KMS-11 (cell line): ENCODE results near the gene FRMD4A.
"Not testable (repeated sequence)": the region's sequence is repeated elsewhere in the genome, so short reads cannot be mapped to it uniquely, and the experiment has no call there.

Experiments used
- H2AFZ ChIP-seq: fragments of 200-600 bp; sonication (generic); 2 replicates; pipeline ENCODE4 v1.6.1; 2016; ENCODE audit warnings: antibody characterized with exemption, mixed run types, low read depth
- H3K27ac ChIP-seq: fragments of 200-600 bp; sonication (generic); 2 replicates; pipeline ENCODE4 v1.6.1; 2016; ENCODE audit warnings: mild to moderate bottlenecking, mixed run types
- H3K27me3 ChIP-seq: fragments of 200-600 bp; sonication (generic); 2 replicates; pipeline ENCODE4 v1.6.1; 2017; ENCODE audit warnings: mild to moderate bottlenecking, low read depth, mixed run types, moderate library complexity; ENCODE audit not compliant: insufficient read depth
- H3K36me3 ChIP-seq: fragments of 200-600 bp; sonication (generic); 2 replicates; pipeline ENCODE4 v1.6.1; 2017; ENCODE audit warnings: mild to moderate bottlenecking, mixed run types; ENCODE audit not compliant: insufficient read depth
- H3K4me1 ChIP-seq: fragments of 200-600 bp; sonication (generic); 2 replicates; pipeline ENCODE4 v1.6.1; 2016; ENCODE audit warnings: mild to moderate bottlenecking, low read depth, mixed run types; ENCODE audit not compliant: poor library complexity, severe bottlenecking
- H3K4me2 ChIP-seq: fragments of 200-600 bp; sonication (generic); 2 replicates; pipeline ENCODE4 v1.7.0; 2016; ENCODE audit warnings: mild to moderate bottlenecking, mixed run types
- H3K4me3 ChIP-seq: fragments of 200-600 bp; sonication (generic); IDR thresholded peaks from 2 replicates; pipeline ENCODE4 v1.6.1; 2017; ENCODE audit warnings: low read depth, low read length, mixed read lengths; ENCODE audit not compliant: insufficient read depth
- H3K79me2 ChIP-seq: fragments of 200-600 bp; sonication (generic); 2 replicates; pipeline ENCODE4 v1.6.1; 2016; ENCODE audit warnings: low read depth, mixed run types; ENCODE audit not compliant: insufficient read depth
- H3K9ac ChIP-seq: fragments of 200-600 bp; sonication (generic); 2 replicates; pipeline ENCODE4 v1.6.1; 2016; ENCODE audit warnings: mild to moderate bottlenecking, mixed run types
- H4K20me1 ChIP-seq: fragments of 200-600 bp; sonication (generic); 2 replicates; pipeline ENCODE4 v1.6.1; 2016; ENCODE audit warnings: mild to moderate bottlenecking, mixed run types; ENCODE audit not compliant: insufficient read depth
- CTCF ChIP-seq: fragments of 200-600 bp; sonication (generic); conservative IDR thresholded peaks from 2 replicates; pipeline ENCODE4 v1.6.1; 2017; ENCODE audit warnings: low read depth, mild to moderate bottlenecking, antibody characterized with exemption, low read length, moderate library complexity, mixed read lengths

Gene FRMD4A

GRCh38 chr10:13787015-13787421 is 543.7 kb downstream of the FRMD4A start:
- Histone ChIP-seq H3K79me2 (no peaks in the 10 kb centered on the region), H3K27ac (no peak overlapping the region), H3K4me1 (no peaks in the 10 kb centered on the region), H3K4me2 (no peak overlapping the region), H3K4me3 (no peak overlapping the region), H2AFZ (no peak overlapping the region), H3K9ac (no peak overlapping the region), H3K36me3 (no peaks in the 10 kb centered on the region), H4K20me1 (no peaks in the 10 kb centered on the region), H3K27me3 (no peaks in the 10 kb centered on the region)
- no peak for TF ChIP-seq CTCF

GRCh38 chr10:13784067-13784466 is 546.7 kb downstream of the FRMD4A start:
- H4K20me1 ChIP-seq: no peaks in the 10 kb centered on the region
- H3K27ac ChIP-seq: no peak overlapping the region
- H3K27me3 ChIP-seq: no peaks in the 10 kb centered on the region
- no peaks in the 10 kb centered on the region for H3K4me1 ChIP-seq
- no peaks in the 10 kb centered on the region for H3K79me2 ChIP-seq
- no peak; the same call in 1 of the 2 replicates for TF ChIP-seq CTCF
- H3K9ac ChIP-seq: no peak overlapping the region
- no peak overlapping the region for H2AFZ ChIP-seq
- H3K4me3 ChIP-seq: no peak overlapping the region
- H3K4me2 ChIP-seq: no peak overlapping the region
- no peaks in the 10 kb centered on the region for H3K36me3 ChIP-seq

- H3K4me1 ChIP-seq: no peaks in the 10 kb centered on the region
- no peaks in the 10 kb centered on the region for H3K36me3 ChIP-seq
- H4K20me1 ChIP-seq: no peaks in the 10 kb centered on the region
- TF ChIP-seq CTCF: no peak
- no peak overlapping the region for H3K4me2 ChIP-seq
- no peaks in the 10 kb centered on the region for H3K79me2 ChIP-seq
- no peak overlapping the region for H3K4me3 ChIP-seq
- H3K27ac ChIP-seq: no peak overlapping the region
- no peaks in the 10 kb centered on the region for H3K27me3 ChIP-seq
- H2AFZ ChIP-seq: no peak overlapping the region
- no peak overlapping the region for H3K9ac ChIP-seq
Measured at GRCh38 chr10:13779748-13780147, 551.0 kb downstream of the FRMD4A start.

- not testable (repeated sequence) for H3K79me2 ChIP-seq, H3K4me1 ChIP-seq, H3K9ac ChIP-seq, H2AFZ ChIP-seq, H4K20me1 ChIP-seq, H3K36me3 ChIP-seq, H3K27me3 ChIP-seq, H3K27ac ChIP-seq, H3K4me3 ChIP-seq, H3K4me2 ChIP-seq
Measured at GRCh38 chr10:13778693-13778960, 552.1 kb downstream of the FRMD4A start.

- no peaks in the 10 kb centered on the region for H3K27me3 ChIP-seq
- TF ChIP-seq CTCF: no peak
- no peak overlapping the region for H2AFZ ChIP-seq
- no peaks in the 10 kb centered on the region for H3K79me2 ChIP-seq
- no peaks in the 10 kb centered on the region for H3K4me1 ChIP-seq
- H3K9ac ChIP-seq: no peak overlapping the region
- no peaks in the 10 kb centered on the region for H4K20me1 ChIP-seq
- no peak overlapping the region for H3K4me3 ChIP-seq
- no peak overlapping the region for H3K4me2 ChIP-seq
- H3K36me3 ChIP-seq: no peaks in the 10 kb centered on the region
- H3K27ac ChIP-seq: no peak overlapping the region
Measured at GRCh38 chr10:13776861-13777311, 553.8 kb downstream of the FRMD4A start.
